T-helper 22 cell (primary cell): ENCODE measurements around the gene CACNA2D3.

Experiments
- DNase-seq: peaks from one replicate; pipeline ENCODE4 v3.0.0-alpha.2; 2020; ENCODE audit warnings: low read depth

Gene CACNA2D3

GRCh38 chr3:54681706-54682105, 559.4 kb downstream of the CACNA2D3 start:
- DNase-seq = no peak

- DNase-seq = no peak
These were observed 562.9 kb downstream of the CACNA2D3 start for GRCh38 chr3:54685213-54685612.

- DNase-seq = no peak
These were observed 569.0 kb downstream of the CACNA2D3 start for GRCh38 chr3:54691289-54691771.

GRCh38 chr3:54696313-54696712, 574.0 kb downstream of the CACNA2D3 start:
- DNase-seq = no peak

GRCh38 chr3:54698054-54698453, 575.7 kb downstream of the CACNA2D3 start:
- DNase-seq = no peak

GRCh38 chr3:54703923-54704322, 581.6 kb downstream of the CACNA2D3 start:
- no peak for DNase-seq

GRCh38 chr3:54705730-54706129, 583.4 kb downstream of the CACNA2D3 start:
- DNase-seq = no peak

- no peak for DNase-seq
These were observed 584.4 kb downstream of the CACNA2D3 start for GRCh38 chr3:54706738-54707137.

GRCh38 chr3:54709785-54710184, 587.4 kb downstream of the CACNA2D3 start:
- DNase-seq = no peak

GRCh38 chr3:54710954-54711353, 588.6 kb downstream of the CACNA2D3 start:
- DNase-seq = no peak

GRCh38 chr3:54712539-54712938, 590.2 kb downstream of the CACNA2D3 start:
- no peak for DNase-seq

GRCh38 chr3:54713031-54713430, 590.7 kb downstream of the CACNA2D3 start:
- DNase-seq = no peak

GRCh38 chr3:54713455-54713854, 591.1 kb downstream of the CACNA2D3 start:
- DNase-seq = no peak

GRCh38 chr3:54714035-54714434, 591.7 kb downstream of the CACNA2D3 start:
- no peak for DNase-seq

- DNase-seq = no peak
These were observed 595.2 kb downstream of the CACNA2D3 start for GRCh38 chr3:54717506-54717905.

- no peak for DNase-seq
These were observed 597.6 kb downstream of the CACNA2D3 start for GRCh38 chr3:54719914-54720313.

GRCh38 chr3:54720604-54721003, 598.3 kb downstream of the CACNA2D3 start:
- DNase-seq = no peak

GRCh38 chr3:54731732-54732445, 609.5 kb downstream of the CACNA2D3 start:
- DNase-seq = no peak

- DNase-seq = no peak
These were observed 611.0 kb downstream of the CACNA2D3 start for GRCh38 chr3:54733106-54734006.

GRCh38 chr3:54736459-54736858, 614.1 kb downstream of the CACNA2D3 start:
- no peak for DNase-seq

- DNase-seq = no peak
These were observed 621.4 kb downstream of the CACNA2D3 start for GRCh38 chr3:54743755-54744154.

GRCh38 chr3:54744291-54744690, 621.9 kb downstream of the CACNA2D3 start:
- DNase-seq = no peak

GRCh38 chr3:54745843-54746242, 623.5 kb downstream of the CACNA2D3 start:
- DNase-seq = no peak
